Testis (tissue), 2 donors: ENCODE measurements around the gene CXCL12.

Experiments
- POLR2A ChIP-seq: fragments of 450-650 bp; IDR thresholded peaks from one replicate; pipeline ENCODE4 v1.6.1; 2017; ENCODE audit warnings: antibody characterized with exemption, mild to moderate bottlenecking, moderate library complexity
- TF ChIP-seq, protein P1 (sequence below), 3 experiments: fragments of 450-650 bp in 2 of 3; fragments of 200-600 bp in 1 of 3; sonication (generic) in 1 of 3; IDR thresholded peaks; one replicate each; pipeline ENCODE4 v1.5.1; 2016 to 2019; ENCODE audit warnings: antibody characterized with exemption in 3 of 3, mild to moderate bottlenecking in 2 of 3, moderate library complexity in 1 of 3

DNA sequence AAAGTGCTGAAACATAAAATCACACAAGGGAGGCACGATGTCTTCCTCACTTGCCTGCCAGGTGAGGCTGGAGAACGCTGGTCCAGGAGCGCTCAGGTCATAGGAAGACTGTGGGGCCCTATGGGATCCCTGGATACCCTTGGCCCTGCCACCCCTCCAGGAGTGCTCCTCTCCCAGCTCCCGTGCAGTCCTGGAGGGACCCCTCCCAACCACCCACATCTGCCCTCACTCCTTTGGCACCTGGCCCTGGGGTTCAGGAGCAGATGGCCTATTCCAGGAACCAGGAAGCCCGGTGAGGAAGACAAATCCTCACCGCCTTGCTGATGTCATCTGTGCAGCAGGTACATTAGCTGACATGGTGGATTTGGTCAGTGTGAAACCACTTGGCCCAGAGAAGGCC lies 3.7 kb upstream of the CXCL12 start:
- TF ChIP-seq, protein P1, sequence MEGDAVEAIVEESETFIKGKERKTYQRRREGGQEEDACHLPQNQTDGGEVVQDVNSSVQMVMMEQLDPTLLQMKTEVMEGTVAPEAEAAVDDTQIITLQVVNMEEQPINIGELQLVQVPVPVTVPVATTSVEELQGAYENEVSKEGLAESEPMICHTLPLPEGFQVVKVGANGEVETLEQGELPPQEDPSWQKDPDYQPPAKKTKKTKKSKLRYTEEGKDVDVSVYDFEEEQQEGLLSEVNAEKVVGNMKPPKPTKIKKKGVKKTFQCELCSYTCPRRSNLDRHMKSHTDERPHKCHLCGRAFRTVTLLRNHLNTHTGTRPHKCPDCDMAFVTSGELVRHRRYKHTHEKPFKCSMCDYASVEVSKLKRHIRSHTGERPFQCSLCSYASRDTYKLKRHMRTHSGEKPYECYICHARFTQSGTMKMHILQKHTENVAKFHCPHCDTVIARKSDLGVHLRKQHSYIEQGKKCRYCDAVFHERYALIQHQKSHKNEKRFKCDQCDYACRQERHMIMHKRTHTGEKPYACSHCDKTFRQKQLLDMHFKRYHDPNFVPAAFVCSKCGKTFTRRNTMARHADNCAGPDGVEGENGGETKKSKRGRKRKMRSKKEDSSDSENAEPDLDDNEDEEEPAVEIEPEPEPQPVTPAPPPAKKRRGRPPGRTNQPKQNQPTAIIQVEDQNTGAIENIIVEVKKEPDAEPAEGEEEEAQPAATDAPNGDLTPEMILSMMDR (IDR thresholded peaks at IDR 0.05), result no peak
- TF ChIP-seq POLR2A, result no peak
